WTC11 (cell line): ENCODE results near the gene USP22.

Source experiments
- CREB1 ChIP-seq: sonication (generic); formaldehyde crosslinking; IDR thresholded peaks from 2 replicates; pipeline ENCODE4 v1.8.0; 2023; ENCODE audit warnings: mild to moderate bottlenecking, missing genetic modification reagents
- ESRRA ChIP-seq: sonication (generic); formaldehyde crosslinking; IDR thresholded peaks from 2 replicates; pipeline ENCODE4 v1.8.1; 2022; ENCODE audit warnings: mild to moderate bottlenecking, missing genetic modification reagents, borderline replicate concordance
- JUN ChIP-seq: sonication (generic); formaldehyde crosslinking; IDR thresholded peaks from 2 replicates; pipeline ENCODE4 v1.8.0; 2023; ENCODE audit warnings: mild to moderate bottlenecking, missing genetic modification reagents
- SMAD4 ChIP-seq: sonication (generic); formaldehyde crosslinking; IDR thresholded peaks from 2 replicates; pipeline ENCODE4 v1.8.0; 2022; ENCODE audit warnings: mild to moderate bottlenecking, missing genetic modification reagents
- SP1 ChIP-seq: sonication (generic); formaldehyde crosslinking; conservative IDR thresholded peaks from 2 replicates; pipeline ENCODE4 v1.8.1; 2022; ENCODE audit warnings: missing genetic modification reagents
- ZBTB21 ChIP-seq: sonication (generic); formaldehyde crosslinking; IDR thresholded peaks from 2 replicates; pipeline ENCODE4 v1.8.1; 2023; ENCODE audit warnings: mild to moderate bottlenecking, missing genetic modification reagents, borderline replicate concordance
- TF ChIP-seq, protein P1 (sequence below): fragments of 200-600 bp; IDR thresholded peaks from 2 replicates; pipeline ENCODE4 v1.8.0; 2022; ENCODE audit warnings: antibody characterized with exemption
- TF ChIP-seq, protein P2 (sequence below): sonication (generic); formaldehyde crosslinking; IDR thresholded peaks from 2 replicates; pipeline ENCODE4 v1.8.0; 2022; ENCODE audit warnings: mild to moderate bottlenecking, missing genetic modification reagents
- TF ChIP-seq, protein P3 (sequence below): sonication (generic); formaldehyde crosslinking; IDR thresholded peaks from 2 replicates; pipeline ENCODE4 v1.8.1; 2022; ENCODE audit warnings: mild to moderate bottlenecking, moderate library complexity, missing genetic modification reagents

DNA sequence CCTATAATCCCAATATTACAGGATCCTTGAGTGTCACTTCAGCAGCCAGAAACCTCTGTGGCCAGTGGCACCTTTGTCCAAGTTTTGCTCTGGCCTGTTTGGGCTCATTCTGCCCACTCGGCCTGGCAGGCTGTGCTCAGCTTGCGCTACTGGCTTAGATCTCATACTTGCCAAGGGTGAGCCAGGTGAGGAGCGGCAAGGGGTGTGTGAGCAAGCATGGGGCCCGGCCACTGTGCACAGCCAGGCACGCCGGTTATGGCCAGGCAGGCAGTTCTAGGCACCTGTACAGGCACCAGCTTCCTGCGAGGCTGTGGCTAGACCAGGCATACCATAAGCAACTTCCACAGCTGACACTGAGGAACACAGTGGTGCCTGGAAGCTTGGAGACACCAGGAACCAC lies 16.9 kb upstream of the USP22 start:
- TF ChIP-seq, protein P1, sequence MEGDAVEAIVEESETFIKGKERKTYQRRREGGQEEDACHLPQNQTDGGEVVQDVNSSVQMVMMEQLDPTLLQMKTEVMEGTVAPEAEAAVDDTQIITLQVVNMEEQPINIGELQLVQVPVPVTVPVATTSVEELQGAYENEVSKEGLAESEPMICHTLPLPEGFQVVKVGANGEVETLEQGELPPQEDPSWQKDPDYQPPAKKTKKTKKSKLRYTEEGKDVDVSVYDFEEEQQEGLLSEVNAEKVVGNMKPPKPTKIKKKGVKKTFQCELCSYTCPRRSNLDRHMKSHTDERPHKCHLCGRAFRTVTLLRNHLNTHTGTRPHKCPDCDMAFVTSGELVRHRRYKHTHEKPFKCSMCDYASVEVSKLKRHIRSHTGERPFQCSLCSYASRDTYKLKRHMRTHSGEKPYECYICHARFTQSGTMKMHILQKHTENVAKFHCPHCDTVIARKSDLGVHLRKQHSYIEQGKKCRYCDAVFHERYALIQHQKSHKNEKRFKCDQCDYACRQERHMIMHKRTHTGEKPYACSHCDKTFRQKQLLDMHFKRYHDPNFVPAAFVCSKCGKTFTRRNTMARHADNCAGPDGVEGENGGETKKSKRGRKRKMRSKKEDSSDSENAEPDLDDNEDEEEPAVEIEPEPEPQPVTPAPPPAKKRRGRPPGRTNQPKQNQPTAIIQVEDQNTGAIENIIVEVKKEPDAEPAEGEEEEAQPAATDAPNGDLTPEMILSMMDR: no peak
- no peak for TF ChIP-seq CREB1
- no peak for TF ChIP-seq ESRRA (CRISPR knock-in tag)
- TF ChIP-seq SMAD4 (CRISPR knock-in tag): no peak
- no peak for TF ChIP-seq SP1
- no peak for TF ChIP-seq ZBTB21 (CRISPR knock-in tag)
- TF ChIP-seq, protein P2, sequence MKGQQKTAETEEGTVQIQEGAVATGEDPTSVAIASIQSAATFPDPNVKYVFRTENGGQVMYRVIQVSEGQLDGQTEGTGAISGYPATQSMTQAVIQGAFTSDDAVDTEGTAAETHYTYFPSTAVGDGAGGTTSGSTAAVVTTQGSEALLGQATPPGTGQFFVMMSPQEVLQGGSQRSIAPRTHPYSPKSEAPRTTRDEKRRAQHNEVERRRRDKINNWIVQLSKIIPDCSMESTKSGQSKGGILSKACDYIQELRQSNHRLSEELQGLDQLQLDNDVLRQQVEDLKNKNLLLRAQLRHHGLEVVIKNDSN (CRISPR knock-in tag): no peak
- TF ChIP-seq, protein P3, sequence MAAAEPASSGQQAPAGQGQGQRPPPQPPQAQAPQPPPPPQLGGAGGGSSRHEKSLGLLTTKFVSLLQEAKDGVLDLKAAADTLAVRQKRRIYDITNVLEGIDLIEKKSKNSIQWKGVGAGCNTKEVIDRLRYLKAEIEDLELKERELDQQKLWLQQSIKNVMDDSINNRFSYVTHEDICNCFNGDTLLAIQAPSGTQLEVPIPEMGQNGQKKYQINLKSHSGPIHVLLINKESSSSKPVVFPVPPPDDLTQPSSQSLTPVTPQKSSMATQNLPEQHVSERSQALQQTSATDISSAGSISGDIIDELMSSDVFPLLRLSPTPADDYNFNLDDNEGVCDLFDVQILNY (CRISPR knock-in tag): no peak
- no peak for TF ChIP-seq JUN (CRISPR knock-in tag)
